Coronary artery (tissue), 2 donors: ENCODE data around the gene AQP6.

Experiments
- DNase-seq: peaks from one replicate; pipeline ENCODE4 v3.0.0-alpha.2; 2017; ENCODE audit warnings: low spot score
- H3K27ac ChIP-seq, 2 donors: fragments of 200-600 bp; sonication (generic); one replicate each; pipeline ENCODE4 v1.5.1; 2016 to 2019
- H3K4me3 ChIP-seq: fragments of 200-600 bp; sonication (generic); 2 replicates; pipeline ENCODE4 v1.5.1; 2016; ENCODE audit warnings: mild to moderate bottlenecking, moderate library complexity
- CTCF ChIP-seq: fragments of 200-600 bp; sonication (generic); IDR thresholded peaks from one replicate; pipeline ENCODE4 v1.5.1; 2019; ENCODE audit warnings: antibody characterized with exemption

The AQP6 gene

GRCh38 chr12:50025187-50026059 lies 52.7 kb downstream of the AQP6 start, which contains the start of gene RACGAP1:
RACGAP1 (minus strand) TSS chr12:50025494; CDS start chr12:50016715, 8,779 bp downstream.
- TF ChIP-seq CTCF: no peak
- Histone ChIP-seq H3K4me3 (peak within 1 kb of the TSS; percentile 91), H3K27ac (peak within 1 kb of the TSS; percentile 42 to 71)
- peak; percentile 94 for DNase-seq

- H3K4me3 ChIP-seq: no peak overlapping the region
- no peak for TF ChIP-seq CTCF
- no peak for DNase-seq
- no peak overlapping the region for H3K27ac ChIP-seq
These were observed 53.9 kb downstream of the AQP6 start for GRCh38 chr12:50026691-50027090.
